HG02588 (cell line): ENCODE results near the gene HEATR5A.
"Not testable (repeated sequence)": the region's sequence is repeated elsewhere in the genome, so short reads cannot be mapped to it uniquely, and the experiment has no call there.

Source experiments
- ATAC-seq: cut with Tn5 transposase; IDR thresholded peaks from one replicate; pipeline ENCODE4 v1.9.1; 2021; ENCODE audit warnings: mild to moderate bottlenecking, moderate library complexity; ENCODE audit not compliant: unreplicated experiment

The HEATR5A gene

DNA sequence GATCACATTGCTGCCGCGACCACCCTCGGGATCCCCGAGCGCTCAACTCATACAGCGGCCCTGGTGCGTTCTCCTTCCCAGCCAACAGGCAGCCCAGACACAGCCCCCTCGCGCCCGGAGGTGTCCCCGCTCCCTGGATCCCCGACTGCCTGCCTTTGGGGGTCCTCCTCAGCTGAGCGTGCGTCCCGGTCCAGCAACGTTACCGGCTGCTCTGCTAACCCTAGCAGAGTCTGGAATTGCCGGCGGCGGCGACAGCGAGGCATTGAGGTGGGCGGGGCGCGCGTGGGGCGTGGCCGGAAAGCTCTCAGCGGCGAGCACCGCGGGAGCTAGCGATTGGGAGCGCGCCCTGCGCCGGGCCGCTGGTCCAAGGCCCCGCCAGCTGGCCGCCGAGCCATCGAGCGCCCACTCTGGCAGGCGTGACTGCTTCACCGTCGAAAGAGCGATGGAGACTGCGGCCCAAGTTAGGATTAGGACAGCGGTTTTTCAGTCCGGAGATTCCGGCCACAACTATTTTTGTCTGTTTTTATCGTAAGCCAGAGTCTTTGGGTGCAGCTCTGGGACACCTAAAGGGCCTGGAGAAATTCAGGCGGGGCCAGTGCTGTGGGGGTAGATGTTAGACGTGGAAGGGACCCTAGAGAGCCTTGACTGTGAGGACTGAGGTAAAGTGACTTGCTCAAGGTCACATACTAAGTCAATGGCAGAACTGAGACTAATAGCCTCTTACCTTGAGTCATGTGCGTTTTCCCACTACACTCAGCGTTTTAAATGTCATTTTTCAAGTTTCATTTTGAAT, at the start of gene HEATR5A:
Gene HEATR5A, minus strand, starts transcription at position 232 of the 793 bp plus-strand sequence. CDS start 17,575 bp downstream, outside the sequence.
- peak; percentile 97 for ATAC-seq

DNA sequence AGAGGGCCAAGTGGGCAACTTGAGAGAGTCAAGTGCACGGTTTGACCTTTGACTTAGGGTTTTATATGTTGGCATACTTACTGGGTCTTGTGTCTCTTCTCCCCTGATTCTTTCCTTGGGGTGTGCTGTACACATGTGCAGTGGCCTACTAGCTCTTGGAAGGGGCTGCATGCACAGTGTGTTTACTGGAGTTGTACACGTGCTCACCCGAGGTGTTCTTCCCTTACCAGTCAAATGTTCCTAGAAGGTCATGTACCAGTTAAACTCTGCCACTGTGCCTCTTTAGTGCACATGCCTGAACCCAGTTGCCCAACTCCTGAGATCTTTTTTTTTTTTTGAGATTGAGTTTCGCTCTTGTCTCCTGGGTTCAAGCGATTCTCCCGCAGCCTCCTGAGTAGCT, 46.2 kb upstream of the HEATR5A start:
- no peak for ATAC-seq

DNA sequence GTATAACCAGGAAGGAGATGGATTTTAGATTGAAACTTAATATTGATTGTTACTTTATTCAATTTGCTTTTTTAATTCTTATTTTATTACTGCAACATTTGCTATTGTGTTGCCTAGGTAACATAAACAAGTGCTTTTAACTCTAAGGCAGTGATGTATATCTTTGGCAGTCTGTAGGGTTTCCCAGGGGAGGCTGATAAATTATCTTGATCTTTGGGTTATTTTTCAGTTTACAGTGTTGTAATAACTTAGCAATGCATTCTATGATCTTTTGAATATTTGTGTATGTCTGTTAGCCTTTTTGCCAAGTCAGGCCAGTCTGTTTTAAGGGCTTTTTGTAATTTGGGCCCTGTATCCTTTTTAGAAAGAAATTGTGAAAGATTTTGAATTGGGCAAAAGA, 44.8 kb upstream of the HEATR5A start:
- no peak for ATAC-seq

DNA sequence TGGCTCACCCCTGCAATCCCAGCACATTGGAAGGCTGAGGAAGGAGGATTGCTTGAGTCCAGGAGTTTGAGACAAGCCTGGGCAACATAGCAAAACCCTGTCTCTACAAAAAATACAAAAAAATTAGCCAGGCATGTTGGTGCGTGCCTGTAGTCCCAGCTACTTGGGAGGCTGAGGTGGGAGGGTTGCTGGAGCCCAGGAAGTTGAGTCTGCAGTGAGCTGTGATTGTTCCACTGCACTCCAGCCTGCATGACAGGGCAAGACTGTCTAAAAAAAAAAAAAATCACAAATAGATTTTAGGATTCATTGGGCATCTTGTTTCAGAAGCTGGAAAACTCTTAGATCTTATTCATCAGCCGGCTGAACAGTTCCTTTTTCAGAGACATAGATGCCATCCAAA, 42.1 kb upstream of the HEATR5A start:
- not testable (repeated sequence) for ATAC-seq

DNA sequence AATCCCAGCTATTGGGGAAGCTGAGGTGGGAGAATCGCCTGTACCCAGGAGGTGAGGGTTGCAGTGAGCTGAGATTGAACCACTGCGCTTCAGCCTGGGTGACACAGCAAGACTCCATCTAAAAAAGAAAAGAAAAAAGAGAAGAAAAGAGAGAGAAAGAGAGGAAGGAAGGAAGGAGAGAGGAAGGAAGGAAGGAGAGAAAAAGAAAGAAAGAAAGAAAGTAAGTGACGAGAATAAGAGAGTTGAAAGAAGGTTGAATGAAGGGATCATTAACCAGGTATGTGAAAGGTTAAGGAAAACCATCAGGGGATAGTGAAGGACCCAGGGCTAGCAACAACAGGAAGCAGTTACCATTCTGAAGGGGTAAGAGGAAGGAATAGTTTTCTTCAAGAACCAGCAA, 41.2 kb upstream of the HEATR5A start:
- ATAC-seq: no peak

DNA sequence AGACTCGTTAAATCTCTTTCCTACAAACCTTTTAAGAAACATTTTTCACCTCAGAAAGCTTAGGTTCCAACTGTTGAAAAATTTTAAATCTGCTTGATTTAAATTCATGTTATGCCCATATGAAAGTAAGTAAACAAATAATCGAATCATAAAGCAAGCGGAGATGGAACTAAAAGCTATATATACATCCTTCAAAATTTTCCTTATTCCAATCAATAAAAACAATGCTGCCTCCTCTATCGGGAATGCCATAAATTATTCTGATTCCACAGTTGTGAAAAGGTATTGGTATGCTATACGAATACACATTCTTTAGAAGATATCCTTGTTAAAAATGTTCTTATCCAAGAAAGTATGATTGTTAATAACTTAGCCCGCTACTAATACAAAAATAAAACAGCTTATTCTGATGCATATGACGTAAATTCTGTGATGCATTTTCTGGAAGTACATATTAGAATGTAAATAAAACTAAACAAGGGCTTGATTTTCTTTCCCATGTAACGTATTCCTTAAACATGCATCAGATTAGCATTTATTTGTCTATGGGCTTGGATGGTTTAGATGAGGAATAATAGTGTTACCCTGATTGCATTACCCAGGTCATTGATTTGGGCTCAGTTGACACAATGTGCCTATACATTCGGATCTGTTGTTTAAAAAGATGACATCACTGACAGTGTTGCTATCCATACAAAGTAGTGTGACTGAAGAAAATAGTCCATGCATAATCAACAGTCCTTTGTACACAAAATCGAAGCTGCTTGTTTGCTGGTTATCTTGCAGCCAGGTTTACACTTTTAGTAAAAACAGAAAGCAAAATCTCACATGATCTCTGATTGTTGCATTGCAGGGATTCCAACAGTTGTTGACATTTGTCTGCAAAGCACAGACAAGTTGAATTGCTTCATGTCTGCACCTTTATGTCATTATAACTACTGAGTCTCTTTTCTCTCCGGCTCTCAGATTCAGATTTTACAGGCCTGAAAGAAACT, 37.6 kb upstream of the HEATR5A start:
- ATAC-seq: no peak

DNA sequence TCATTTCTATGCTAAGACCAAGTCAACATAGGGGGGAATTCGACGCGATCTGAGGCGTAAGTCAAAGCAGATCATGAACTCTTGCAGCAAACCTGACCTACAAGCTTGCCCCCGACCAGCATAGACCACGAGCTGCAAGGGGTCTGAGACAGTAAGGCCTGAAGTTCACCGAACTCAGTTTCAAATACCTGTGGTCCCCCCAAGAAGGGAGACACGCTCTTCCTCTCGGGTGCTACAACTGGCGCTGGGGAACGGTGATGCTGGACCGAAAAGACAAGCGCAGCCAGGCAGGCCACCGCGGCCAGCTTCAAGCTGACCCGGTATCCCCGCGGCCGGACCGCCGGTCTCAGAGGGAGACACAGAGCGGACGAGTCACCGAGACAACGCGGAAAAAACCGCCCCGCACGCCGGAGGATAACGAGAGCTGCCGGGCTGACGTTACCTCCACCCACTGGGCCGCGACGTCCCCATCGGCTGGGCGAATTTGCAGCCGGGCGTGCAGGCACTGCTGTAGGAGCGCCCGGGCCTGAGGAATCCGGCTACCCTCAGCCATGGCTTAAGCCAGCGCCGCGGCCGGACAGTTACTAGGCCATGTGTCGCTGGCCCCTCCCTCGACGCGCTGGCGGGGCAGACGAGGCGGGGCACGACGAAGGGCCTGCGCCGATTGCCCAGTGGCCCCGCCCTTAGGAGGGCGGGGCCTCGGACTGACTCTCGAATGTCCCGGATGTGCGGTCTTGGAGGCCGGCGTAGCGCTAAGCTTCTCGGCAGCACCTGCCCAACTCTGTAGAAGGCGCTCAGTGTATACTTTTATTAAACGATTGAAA, 36.7 kb upstream of the HEATR5A start, which contains the start of gene DTD2:
Gene DTD2, minus strand, starts transcription at position 666 of the 824 bp plus-strand sequence. Its CDS starts 113 bp downstream, at position 553.
- peak; percentile 99 for ATAC-seq

DNA sequence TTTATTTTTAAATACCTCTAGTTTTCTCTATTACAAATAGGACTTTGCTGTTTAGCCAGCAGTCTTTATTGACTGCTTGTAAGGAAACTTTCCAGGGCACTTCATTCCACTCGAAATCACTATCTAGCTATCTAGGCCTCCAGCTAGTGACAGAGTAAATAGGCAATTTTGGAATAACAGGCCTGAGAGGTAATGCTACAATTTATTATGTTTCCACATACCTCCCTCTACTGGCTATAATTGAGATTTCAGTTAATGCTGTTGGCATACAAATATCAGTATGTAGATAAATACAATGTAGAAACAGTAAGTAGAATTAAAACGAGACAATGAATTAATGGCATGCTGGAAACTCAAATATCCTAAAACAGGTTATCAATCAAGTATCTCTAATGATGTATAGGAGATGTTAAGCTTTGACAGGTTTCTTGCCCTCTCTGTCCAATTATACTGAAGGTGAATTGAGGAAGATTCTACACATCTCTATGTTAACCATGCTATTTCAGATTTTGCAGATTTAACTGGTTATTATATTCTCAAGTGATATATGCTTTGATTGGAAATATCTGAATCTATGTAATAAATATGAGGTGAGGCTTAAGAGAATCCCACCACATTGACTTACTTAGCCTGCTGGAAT, 29.7 kb upstream of the HEATR5A start:
- ATAC-seq: no peak

DNA sequence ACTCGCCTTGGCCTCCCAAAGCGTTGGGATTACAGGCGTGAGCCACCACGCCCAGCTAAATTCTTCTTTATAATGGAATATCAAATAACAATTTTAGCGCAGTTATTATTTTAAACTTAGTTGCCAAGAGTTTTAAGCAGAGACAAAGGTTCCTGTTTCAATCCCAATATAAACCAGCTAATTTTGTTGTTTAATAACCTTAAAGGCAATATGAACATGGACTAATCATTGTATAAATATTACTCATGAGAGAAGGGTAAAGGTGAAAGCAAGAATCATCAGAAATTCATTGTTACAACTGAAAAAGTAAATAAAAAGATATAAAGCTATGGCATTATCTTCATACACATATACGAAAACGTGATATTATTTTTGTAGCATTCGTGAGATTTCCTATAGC, 28.8 kb upstream of the HEATR5A start:
- ATAC-seq: no peak

DNA sequence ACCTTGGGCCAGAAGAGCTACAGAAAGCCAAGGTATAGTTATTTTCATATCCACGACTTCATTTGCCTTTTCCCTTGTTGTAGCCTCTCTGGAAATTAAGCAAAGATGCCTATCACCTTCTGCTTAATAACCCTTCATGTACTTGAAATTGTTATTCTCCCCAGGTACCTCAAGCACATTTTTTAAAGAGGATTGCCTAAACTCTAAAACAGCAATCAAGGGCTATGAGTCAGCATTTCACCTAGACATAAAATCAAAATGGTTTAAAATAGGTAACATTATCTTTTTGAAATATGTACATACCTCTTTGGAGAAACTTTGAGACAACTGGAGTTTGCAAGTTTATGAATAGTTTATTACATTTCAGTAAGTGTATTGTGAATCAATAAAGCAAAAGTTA, 25.4 kb upstream of the HEATR5A start:
- ATAC-seq: no peak

DNA sequence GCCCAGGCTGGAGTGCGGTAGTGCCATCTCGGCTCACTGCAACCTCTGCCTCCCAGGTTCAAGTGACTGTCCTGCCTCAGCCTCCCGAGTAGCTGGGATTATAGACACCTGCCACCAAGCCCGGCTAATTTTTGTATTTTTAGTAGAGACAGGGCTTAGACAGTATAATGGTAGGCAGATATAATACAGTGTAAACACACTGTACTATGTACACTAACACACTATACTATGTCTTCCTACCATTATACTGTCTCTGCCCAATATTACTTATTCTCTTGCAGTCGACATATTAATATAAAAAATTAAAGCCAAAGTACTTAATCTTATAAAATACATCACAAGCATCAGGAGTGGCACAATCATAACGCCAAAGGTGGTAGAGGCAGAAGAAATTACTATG, 21.9 kb upstream of the HEATR5A start:
- ATAC-seq: no peak

DNA sequence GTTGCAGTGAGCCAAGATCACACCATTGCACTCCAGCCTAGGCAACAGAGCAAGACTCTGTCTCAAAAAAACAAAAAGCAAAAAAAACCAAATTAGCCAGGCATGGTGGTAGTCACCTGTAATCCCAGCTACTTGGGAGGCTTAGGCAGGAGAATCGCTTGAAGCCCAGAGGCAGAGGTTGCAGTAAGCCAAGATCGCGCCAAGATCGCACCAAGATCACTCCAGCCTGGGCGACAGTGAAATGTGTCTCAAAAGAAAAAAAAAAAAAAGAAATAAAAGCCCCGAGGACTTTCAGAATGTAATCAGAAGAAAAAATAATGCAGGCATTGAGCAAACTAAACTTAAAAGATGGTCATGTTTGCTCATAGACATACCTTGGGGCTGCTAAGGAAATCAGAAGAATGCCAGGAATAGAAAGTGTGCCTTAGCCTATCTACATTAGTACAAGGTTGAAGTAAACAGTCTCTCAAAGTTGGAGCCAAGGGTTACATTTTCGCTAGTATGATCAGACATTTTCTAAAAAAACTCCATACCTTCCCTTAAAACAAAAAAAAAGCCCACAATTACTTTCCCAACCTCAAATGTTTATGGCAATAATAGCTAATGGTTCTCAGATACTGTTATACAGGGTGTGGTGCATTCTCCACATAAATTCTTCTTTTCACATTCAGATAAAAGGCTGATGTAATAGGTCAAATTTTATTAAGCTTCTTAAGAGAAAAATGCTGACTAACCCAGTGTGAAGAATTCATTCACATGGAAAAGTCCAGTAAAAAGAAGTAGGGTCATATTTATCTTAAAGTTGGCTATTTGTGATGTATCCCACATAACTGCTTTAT, 21.1 kb upstream of the HEATR5A start:
- no peak for ATAC-seq

DNA sequence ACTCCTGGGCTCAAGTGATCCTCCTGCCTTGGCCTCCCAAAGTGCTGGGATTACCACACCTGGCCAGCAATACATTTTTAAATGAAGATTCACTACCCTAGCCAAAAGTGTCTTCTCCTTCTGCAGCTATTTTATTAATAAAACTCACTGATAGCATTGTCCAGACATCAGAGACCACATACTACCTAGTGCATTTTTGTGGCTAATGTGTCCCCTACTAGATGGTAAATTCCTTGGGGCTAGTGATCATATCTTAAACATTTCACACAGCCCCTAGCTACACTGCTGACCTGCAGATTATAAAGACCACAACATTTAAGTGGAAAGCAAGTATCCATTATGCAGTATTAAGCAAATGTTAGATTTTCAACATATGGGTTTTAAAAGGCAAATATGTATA, 19.9 kb upstream of the HEATR5A start:
- no peak for ATAC-seq

DNA sequence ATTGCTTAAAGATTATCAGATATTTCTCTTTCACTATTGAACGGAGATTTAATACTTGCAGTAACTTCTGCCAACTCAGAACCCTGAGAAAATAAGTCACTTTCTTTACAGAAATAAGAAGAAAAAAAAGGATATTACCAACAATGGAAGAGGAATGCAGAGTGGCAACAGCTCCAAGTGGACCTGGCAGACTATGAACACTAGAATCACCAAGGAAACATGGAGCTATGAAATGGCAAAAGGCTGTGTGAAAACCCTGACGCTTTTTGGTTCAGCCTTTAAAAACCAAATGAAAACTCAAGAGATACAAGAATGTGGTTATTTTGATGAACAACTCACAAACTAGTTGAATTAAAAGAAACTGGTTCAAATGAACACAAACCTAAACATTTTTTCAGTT, 19.2 kb upstream of the HEATR5A start:
- no peak for ATAC-seq

DNA sequence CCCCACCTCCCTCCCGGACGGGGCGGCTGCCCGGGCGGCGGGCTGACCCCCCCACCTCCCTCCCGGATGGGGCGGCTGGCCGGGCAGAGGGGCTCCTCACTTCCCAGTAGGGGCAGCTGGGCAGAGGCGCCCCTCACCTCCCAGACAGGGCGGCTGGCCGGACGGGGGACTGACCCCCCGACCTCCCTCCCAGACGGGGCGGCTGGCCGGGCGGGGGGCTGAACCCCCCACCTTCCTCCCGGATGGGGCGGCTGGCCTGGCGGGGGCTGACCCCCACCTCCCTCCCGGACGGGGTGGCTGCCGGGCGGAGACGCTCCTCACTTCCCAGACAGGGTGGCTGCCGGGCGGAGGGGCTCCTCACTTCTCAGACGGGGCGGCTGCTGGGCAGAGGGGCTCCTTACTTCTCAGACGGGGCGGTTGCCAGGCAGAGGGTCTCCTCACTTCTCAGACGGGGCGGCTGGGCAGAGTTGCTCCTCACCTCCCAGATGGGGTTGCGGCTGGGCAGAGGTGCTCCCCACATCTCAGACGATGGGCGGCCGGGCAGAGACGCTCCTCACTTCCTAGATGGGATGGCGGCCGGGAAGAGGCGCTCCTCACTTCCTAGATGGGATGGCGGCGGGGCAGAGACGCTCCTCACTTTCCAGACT, 16.8 kb upstream of the HEATR5A start:
- not testable (repeated sequence) for ATAC-seq

DNA sequence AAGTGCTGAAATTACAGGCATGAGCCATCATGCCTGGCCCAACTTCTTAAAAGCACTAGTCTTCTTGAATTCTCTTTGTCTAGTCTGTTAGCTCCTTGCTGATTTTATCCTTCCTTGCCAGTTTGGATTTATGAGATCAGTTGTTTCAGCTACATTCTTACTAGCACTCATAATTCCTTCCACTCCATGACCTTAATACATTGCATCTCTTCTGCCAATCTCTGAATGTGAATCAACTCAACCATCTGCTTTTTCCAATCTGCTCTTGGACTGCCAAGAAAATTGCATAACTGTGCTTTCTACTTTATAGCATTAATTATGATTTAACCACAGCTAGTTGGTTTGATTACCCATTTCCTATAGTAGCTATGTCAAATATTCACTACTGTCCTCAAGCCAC, 14.9 kb upstream of the HEATR5A start:
- no peak for ATAC-seq

DNA sequence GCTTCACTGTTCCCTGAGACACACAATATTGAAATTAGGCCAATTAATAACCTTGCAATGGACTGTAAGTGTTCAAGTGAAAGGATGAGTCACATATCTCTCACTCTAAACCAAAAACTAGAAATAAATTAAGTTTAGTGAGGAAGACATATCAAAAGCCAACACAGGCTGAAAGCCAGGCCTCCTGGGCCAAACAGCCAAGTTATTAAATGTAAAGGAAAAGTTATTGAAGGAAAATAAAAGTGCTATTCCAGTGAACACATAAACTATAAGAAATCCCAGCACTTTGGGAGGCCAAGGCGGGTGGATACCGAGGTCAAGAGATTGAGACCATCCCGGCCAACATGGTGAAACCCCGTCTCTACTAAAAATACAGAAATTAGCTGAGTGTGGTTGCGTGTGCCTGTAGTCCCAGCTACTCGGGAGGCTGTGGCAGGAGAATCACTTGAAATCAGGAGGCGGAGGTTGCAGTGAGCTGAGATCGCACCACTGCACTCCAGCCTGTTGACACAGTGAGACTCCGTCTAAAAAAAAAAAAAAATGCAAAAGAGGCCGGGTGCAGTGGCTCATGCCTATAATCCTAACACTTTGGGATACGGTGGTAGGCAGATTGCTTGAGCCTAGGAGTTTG, 10.4 kb upstream of the HEATR5A start:
- ATAC-seq: no peak

DNA sequence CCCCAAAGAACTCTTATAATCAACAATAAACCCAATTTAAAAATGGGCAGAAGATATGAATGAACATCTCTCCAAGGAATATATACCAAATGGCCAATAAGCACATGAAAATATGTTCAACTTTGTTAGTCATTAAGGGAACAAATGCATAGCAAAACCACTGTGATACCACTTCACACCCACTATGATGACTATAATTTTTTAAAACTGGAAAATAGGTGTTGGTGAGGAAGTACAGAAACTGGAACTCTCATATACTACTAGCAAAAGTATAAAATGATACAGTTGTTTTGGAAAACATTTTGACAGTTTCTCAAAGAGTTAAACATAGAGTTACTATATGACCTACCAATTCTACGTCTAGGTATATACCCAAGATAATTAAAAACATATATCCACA, 9.4 kb upstream of the HEATR5A start:
- ATAC-seq: no peak
